Activated T-cell treated with anti-CD3 and anti-CD28 coated beads, Interleukin-2, amount 50 U/mL, for 72 hours (primary cell): ENCODE measurements around the gene ADARB2. TPM values are rescaled to one million over a fixed set of nuclear protein-coding genes. Genes with fewer than 3 reads are reported as not detected.
"Not testable (repeated sequence)": the region's sequence is repeated elsewhere in the genome, so short reads cannot be mapped to it uniquely, and the experiment has no call there.

ENCODE experiments used
- ATAC-seq, 2 donors: fragments of 150-1000 bp; cut with Tn5 transposase; replicated peaks in 1 of 2; 2 replicates each; pipeline ENCODE4 v1.10.0; 2021; ENCODE audit warnings: moderate library complexity in 2 of 2, mild to moderate bottlenecking in 1 of 2
- DNase-seq, 2 donors: peaks; one replicate each; pipeline ENCODE4 v3.0.0; 2021 to 2022; ENCODE audit warnings: mixed read lengths in 1 of 2
- H3K27ac Mint-ChIP-seq: one replicate; pipeline ENCODE4 v1.8.0; 2022; ENCODE audit warnings: mild to moderate bottlenecking, moderate library complexity, mixed read lengths
- H3K27me3 Mint-ChIP-seq: one replicate; pipeline ENCODE4 v1.8.0; 2022; ENCODE audit warnings: low read depth, mixed read lengths
- H3K36me3 Mint-ChIP-seq, 2 donors: one replicate each; pipeline ENCODE4 v1.8.0; 2022; ENCODE audit warnings: mixed read lengths in 2 of 2, mild to moderate bottlenecking in 1 of 2; ENCODE audit not compliant: insufficient read depth in 2 of 2
- H3K4me1 Mint-ChIP-seq: one replicate; pipeline ENCODE4 v1.8.0; 2022; ENCODE audit warnings: low read depth, mixed read lengths
- H3K4me3 Mint-ChIP-seq, 2 donors: one replicate each; pipeline ENCODE4 v1.8.0; 2022; ENCODE audit warnings: mild to moderate bottlenecking in 2 of 2, mixed read lengths in 2 of 2, moderate library complexity in 2 of 2
- H3K9me3 Mint-ChIP-seq, 2 donors: one replicate each; pipeline ENCODE4 v1.8.0; 2022; ENCODE audit warnings: mixed read lengths in 2 of 2
- total RNA-seq, 2 donors: library from RNA; stranded (reverse); gene quantifications; one replicate each; pipeline ENCODE4 v1.2.3, GENCODE V29; 2022

Gene ADARB2
- total RNA-seq, 2 donors from 2014 or later, result 0.60 to 2.0 TPM

DNA sequence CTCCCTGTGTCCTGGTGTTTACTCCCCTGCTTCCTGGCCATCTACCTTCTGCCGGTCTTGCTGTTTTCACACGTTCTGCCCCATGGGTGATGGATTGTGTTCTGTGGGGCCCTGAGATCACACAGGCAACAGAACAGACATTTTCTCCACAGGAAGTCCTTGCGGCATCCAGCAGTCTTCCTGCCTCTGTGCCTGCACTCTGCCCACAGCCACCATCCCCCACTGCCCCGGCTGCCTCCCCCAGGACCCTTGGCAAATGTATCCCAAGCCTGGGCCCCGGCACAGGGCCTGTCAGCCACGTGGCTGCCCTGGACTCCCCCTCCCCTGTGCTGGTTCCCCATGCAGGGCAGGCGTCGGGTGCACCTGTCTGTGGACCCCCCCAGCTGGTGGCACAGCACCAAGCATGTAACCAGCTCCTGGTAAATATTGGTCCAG lies 497.0 kb downstream of the ADARB2 start:
- Mint-ChIP-seq H3K27ac (peak overlapping the region; percentile 69), H3K9me3 (peaks cover 0 to 4% of the 10 kb centered on the region in 2 donors), H3K27me3 (peaks cover 19% of the 10 kb centered on the region), H3K36me3 (peaks cover 0 to 4% of the 10 kb centered on the region in 2 donors), H3K4me3 (peak overlapping the region; percentile 59 to 95), H3K4me1 (peaks cover 9% of the 10 kb centered on the region)
- DNase-seq, result peak in 1 of 2 donors; percentile 38
- peak in 1 of 2 donors; percentile 56 for ATAC-seq

DNA sequence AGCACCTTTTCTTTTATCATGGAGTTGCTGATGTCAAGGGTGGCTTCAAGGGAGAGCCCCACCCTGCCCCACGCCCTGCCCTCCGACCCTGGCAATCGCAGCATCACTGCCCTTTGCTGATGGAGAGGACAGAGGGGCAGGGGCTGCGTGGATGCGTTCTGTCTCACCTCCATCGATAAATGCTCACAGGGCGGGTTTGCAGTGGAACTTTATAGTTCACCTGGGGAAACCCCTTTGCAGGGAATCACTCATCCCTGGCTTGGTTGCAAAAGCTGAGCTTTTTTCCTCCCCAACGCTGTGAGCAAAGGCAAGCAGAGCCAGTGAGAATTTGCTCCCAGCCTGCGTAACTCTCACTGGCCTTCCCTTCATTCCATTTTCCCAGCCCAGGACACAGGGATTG lies 504.3 kb downstream of the ADARB2 start:
- Mint-ChIP-seq H3K9me3 (peaks cover 0 to 2% of the 10 kb centered on the region in 2 donors), H3K4me1 (no peaks in the 10 kb centered on the region), H3K27me3 (no peaks in the 10 kb centered on the region), H3K36me3 (peaks cover 0 to 3% of the 10 kb centered on the region in 2 donors), H3K4me3 (no peak overlapping the region), H3K27ac (no peak overlapping the region)
- ATAC-seq, result peak in 1 of 2 donors; percentile 44
- DNase-seq, result no peak

DNA sequence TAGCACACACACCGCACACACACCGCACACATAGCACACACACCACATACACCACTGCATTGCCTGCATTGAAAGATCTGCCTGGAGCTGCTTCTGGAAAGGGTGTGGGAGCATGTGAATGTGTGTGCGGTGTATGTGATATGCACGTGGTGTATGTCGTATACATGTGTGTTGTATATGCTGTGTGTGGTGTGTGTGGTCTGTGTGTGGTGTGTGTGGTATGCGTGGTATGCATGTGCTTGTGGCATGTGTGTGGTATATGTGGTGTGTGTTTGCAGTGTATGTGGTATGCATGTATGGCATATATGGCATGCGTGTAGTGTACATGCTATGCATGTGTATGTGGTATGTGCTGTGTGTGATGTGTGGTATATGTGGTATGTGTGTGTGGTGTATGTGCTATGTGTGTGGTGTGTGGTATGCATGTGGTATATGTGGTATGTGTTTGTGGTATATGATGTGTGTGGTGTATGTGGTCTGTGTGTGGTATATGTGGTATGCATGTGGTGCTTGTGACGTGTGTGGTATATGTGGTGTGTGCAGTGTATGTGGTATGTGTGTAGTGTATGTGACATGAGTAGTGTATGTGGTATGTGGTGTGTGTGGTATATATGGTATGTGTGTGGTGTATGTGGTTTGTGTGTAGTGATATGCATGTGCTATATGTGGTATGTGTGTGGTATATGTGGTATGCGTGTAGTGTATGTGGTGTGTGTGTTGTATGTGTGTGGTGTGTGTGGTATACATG lies 505.0 kb downstream of the ADARB2 start:
- ATAC-seq (peak; percentile 15 to 53), DNase-seq (no peak)
- Mint-ChIP-seq H3K27ac (no peak overlapping the region), H3K4me1 (no peaks in the 10 kb centered on the region), H3K36me3 (peaks cover 0 to 3% of the 10 kb centered on the region in 2 donors), H3K27me3 (no peaks in the 10 kb centered on the region), H3K4me3 (no peak overlapping the region), H3K9me3 (peaks cover 0 to 2% of the 10 kb centered on the region in 2 donors)

DNA sequence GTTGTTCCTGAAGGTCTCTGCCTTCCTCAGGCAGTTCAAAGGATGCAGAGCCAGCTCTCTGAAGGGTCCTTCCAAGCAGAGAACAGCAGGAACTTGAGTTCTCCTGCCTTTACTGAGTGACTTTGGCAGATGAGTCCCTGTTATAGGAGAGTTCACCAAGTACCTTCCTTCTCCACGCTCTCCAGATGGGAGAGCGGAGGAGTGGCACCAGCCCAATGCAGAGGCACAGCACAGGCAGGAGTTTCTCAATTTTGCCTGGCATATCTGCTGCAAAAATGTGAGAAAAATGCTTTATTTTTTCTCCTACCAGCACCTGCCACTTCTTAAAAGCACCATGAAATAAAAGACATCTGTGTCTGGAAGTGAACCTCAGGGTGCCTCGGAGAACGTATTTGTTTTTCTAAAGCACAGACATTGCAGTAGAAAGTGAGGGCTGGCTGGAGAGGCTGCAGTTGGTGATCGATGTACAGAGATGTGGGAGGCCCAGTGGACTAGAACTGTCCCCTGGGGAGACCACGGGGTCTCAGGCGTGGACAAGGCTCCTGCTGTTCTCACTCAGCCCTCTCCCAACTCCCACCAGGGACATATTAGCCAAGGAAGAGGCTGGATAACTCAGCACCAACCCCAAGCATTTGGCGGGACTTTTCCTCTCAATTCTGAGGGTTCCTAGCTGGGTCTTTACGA lies 506.6 kb downstream of the ADARB2 start:
- Mint-ChIP-seq H3K9me3 (peaks cover 2 to 3% of the 10 kb centered on the region in 2 donors), H3K4me3 (no peak overlapping the region), H3K36me3 (peaks cover 0 to 3% of the 10 kb centered on the region in 2 donors), H3K27ac (no peak overlapping the region), H3K4me1 (no peaks in the 10 kb centered on the region), H3K27me3 (no peaks in the 10 kb centered on the region)
- ATAC-seq (no peak), DNase-seq (no peak)

DNA sequence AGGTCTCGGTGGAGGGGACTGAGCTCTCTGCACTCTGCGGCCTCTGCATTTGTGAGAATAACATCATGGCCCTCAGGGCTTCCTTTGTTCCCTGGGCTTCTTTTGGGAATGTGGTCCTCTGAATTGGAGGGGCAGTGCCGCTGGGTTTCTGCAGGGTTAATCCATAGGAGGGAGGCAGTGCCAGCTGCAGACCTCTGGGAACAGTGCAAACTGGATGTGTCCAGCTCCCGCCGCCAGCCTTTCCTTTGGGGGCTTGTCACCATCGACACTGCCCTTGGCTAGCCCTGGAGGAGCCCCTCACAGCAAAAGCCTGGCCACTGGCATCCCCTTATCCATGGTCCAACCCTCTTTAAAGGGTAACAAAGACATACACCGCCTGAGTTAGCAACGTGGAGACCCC lies 507.2 kb downstream of the ADARB2 start:
- Mint-ChIP-seq H3K9me3 (peaks cover 2 to 3% of the 10 kb centered on the region in 2 donors), H3K27ac (no peak overlapping the region), H3K4me1 (no peaks in the 10 kb centered on the region), H3K27me3 (no peaks in the 10 kb centered on the region), H3K4me3 (no peak overlapping the region), H3K36me3 (peaks cover 0 to 3% of the 10 kb centered on the region in 2 donors)
- DNase-seq (no peak), ATAC-seq (no peak)

DNA sequence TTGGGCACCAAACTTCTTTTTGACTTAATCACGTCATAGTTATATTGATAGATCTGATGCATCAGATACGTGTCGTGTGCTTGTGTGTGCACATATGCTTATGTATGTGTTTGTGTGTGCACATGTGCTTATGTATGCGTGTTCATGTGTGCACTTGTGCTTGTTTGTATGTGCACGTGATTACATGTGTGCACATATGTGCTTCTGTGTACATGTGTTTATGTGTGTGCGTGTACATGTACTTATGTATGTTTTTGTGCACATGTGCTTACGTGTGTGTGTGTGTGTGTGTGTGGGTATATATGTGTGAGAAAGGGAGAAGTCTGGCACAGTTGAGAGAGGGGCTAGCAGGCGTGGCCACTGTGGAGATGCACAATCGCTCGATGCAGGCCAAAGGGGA lies 507.8 kb downstream of the ADARB2 start:
- DNase-seq (no peak), ATAC-seq (no peak)
- H3K4me3 Mint-ChIP-seq, result no peak overlapping the region
- no peaks in the 10 kb centered on the region for H3K27me3 Mint-ChIP-seq
- H3K4me1 Mint-ChIP-seq, result no peaks in the 10 kb centered on the region
- peaks cover 3 to 6% of the 10 kb centered on the region in 2 donors for H3K9me3 Mint-ChIP-seq
- H3K27ac Mint-ChIP-seq, result no peak overlapping the region
- peaks cover 0 to 5% of the 10 kb centered on the region in 2 donors for H3K36me3 Mint-ChIP-seq

DNA sequence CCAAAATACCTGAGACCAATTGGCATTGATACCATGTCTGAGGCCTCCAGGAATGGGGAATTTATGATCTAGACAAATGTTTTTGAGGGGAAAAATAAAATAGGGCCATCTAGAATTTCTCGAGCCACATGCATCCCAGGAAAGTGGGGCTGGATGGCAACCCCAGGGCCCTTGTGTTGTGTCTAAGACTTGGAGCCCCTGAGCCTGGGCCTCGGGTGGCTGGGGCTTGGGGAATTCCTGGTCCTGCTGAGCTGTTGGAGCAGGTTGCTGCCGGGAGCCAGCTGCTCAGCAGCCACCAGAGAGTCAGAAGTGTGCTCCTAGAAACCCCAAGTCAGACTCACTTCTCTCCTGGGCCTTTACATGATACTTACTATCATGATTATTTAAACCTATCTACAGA lies 508.2 kb downstream of the ADARB2 start:
- Mint-ChIP-seq H3K9me3 (peaks cover 4 to 7% of the 10 kb centered on the region in 2 donors), H3K27ac (no peak overlapping the region), H3K36me3 (peaks cover 0 to 5% of the 10 kb centered on the region in 2 donors), H3K27me3 (no peaks in the 10 kb centered on the region), H3K4me1 (no peaks in the 10 kb centered on the region), H3K4me3 (no peak overlapping the region)
- no peak for ATAC-seq
- no peak for DNase-seq

DNA sequence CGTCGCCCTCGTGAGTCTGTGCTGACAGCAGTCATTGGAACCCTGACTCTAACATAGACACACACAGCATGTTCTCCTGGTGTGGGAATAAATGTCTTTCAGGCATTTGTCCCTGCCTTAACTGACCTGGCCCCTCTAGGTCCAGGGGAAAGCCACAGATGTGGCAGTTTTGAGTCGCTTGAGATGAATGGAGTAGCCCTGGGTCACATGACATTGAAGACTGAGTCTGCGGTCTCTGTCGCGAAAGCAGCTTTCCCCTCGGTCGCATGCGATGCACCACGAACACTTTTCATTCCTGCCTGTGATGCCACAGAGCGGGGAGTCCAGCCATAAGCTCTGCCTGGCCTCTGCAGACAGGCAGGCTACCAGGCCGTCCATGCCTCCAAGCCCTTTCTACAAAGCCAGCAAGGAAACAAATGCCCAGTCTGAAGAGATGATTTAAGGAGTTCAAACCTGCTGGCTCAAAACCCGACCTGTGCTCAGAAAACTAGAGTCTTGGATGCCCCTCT lies 508.8 kb downstream of the ADARB2 start:
- no peak for ATAC-seq
- H3K27ac Mint-ChIP-seq, result no peak overlapping the region
- H3K27me3 Mint-ChIP-seq, result no peaks in the 10 kb centered on the region
- peaks cover 0 to 5% of the 10 kb centered on the region in 2 donors for H3K36me3 Mint-ChIP-seq
- no peak for DNase-seq
- H3K4me1 Mint-ChIP-seq, result no peaks in the 10 kb centered on the region
- H3K4me3 Mint-ChIP-seq, result no peak overlapping the region
- H3K9me3 Mint-ChIP-seq, result peaks cover 4 to 7% of the 10 kb centered on the region in 2 donors

DNA sequence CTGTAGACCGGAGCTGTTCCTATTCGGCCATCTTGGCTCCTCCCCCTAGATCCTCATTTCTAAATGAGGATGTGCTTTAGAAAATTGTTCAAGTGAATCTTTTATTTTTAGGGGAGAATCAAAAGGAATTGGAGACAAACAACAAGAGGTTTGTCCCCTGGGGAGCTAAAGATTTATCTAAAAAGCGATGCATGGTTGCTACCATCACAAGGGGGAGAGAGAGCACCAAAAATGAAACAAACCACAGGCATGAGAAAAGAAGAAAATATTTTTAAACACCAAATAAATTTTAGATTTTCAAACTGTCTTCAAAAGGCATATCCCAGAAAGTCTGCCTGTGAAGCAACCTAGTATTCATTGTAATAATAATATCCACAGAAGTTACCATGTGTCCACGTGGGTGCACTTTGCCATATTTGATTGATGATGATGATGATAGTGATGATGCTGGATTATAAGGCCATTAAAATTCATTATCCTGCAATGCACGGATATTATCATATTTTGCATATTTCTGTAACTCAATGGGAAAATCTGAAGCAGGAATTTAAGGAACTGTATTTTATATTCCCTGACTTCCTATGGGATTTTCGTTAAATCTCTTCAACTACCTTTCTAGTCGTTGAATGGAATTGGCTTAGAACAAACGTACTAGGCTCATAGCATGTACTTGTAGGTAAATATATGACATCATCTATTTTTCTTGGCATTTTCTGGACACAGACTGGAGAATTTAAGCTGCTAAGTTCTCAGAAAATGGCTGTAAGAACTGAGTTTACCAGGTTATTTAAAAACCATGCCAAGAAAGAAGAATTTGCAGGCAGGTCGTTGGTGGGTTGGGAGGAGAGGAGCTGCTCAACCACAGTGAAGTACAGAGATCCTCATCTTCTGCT lies 509.6 kb downstream of the ADARB2 start:
- Mint-ChIP-seq H3K4me3 (no peak overlapping the region), H3K27ac (no peak overlapping the region), H3K9me3 (peaks cover 4 to 8% of the 10 kb centered on the region in 2 donors), H3K36me3 (peaks cover 0 to 5% of the 10 kb centered on the region in 2 donors), H3K4me1 (no peaks in the 10 kb centered on the region), H3K27me3 (no peaks in the 10 kb centered on the region)
- ATAC-seq (no peak), DNase-seq (no peak)

DNA sequence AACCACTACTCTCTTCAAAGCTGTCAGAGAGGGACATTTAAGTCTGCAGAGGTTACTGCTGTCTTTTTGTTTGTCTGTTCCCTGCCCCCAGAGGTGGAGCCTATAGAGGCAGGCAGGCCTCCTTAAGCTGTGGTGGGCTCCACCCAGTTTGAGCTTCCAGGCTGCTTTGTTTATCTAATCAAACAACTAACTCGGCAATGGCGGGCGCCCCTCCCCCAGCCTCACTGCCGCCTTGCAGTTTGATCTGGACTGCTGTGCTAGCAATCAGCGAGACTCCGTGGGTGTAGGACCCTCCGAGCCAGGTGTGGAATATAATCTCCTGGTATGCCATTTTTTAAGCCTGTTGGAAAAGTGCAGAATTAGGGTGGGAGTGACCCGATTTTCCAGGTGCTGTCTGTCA lies 510.4 kb downstream of the ADARB2 start:
- not testable (repeated sequence) for H3K4me1 Mint-ChIP-seq, H3K9me3 Mint-ChIP-seq, DNase-seq, H3K27me3 Mint-ChIP-seq, H3K27ac Mint-ChIP-seq, H3K4me3 Mint-ChIP-seq, H3K36me3 Mint-ChIP-seq, ATAC-seq

DNA sequence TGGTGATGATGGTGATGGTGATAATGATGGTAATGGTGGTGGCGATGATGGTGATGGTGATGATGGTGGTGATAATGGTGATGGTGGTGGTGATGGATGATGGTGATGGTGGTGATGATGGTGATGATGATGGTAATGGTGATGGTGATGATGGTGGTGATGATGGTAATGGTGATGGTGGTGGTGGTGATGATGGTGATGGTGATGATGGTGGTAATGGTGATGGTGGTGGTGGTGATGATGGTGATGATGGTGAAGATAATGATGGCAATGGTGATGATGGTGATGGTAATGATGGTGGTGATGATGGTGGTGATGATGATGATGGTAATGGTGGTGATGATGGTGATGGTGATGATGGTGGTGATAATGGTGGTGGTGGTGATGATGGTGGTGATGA lies 517.5 kb downstream of the ADARB2 start:
- not testable (repeated sequence) for H3K27me3 Mint-ChIP-seq, DNase-seq, ATAC-seq, H3K4me3 Mint-ChIP-seq, H3K9me3 Mint-ChIP-seq, H3K36me3 Mint-ChIP-seq, H3K4me1 Mint-ChIP-seq, H3K27ac Mint-ChIP-seq

DNA sequence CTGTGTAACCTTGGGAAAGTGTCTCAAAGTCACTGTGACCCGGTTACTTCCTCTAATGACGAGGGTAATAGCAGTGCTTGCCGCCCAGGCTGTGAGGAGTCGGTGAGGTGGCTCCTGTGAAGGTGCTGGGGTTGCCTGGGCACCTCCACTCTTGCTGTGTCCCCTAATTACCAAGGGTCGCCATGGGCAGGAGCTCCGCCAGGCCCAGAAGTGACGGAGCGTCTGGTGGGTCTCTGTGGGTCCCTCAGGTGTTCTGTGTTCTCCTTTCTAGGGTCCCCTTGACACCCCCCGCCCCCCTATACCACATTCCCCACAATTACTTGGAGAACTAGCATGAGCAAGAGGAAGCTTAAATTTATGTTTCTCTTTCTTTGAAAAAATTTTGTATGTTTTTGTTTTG lies 519.7 kb downstream of the ADARB2 start:
- no peaks in the 10 kb centered on the region for H3K36me3 Mint-ChIP-seq
- H3K9me3 Mint-ChIP-seq, result no peaks in the 10 kb centered on the region
- H3K4me1 Mint-ChIP-seq, result no peaks in the 10 kb centered on the region
- no peak for ATAC-seq
- DNase-seq, result no peak
- no peak overlapping the region for H3K4me3 Mint-ChIP-seq
- no peaks in the 10 kb centered on the region for H3K27me3 Mint-ChIP-seq
- no peak overlapping the region for H3K27ac Mint-ChIP-seq

DNA sequence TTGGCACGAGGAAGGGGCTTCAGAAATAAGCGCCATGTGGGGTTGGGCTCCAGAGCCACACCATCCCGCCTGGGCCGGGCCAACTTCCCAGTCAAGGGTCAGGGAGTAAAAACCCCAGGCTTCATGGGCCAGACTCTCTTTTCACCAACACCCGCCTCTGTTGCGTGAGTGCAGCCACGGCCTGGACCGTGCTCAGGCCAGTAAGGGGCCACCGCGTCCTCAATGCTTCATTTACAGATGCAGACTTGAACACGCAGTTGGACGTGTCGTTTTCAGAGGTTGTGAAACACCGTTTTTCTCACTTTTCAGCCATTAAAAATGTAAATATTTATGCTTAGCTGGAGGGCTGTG lies 520.1 kb downstream of the ADARB2 start:
- Mint-ChIP-seq H3K27me3 (no peaks in the 10 kb centered on the region), H3K4me3 (no peak overlapping the region), H3K4me1 (no peaks in the 10 kb centered on the region), H3K9me3 (no peaks in the 10 kb centered on the region), H3K36me3 (no peaks in the 10 kb centered on the region), H3K27ac (no peak overlapping the region)
- no peak for DNase-seq
- ATAC-seq, result no peak
